ENCODE results near the gene SLIT1. TPM values are rescaled to one million over a fixed set of nuclear protein-coding genes. Genes with fewer than 3 reads are reported as not detected.

Gene SLIT1
- 0.06 TPM for polyA plus RNA-seq (2013, experiment 1 of 2)
- 0.03 TPM for polyA plus RNA-seq (2013, experiment 2 of 2)

- H2AK5ac ChIP-seq (ENCODE audit: low read length, severe bottlenecking), result no peak within 1 kb of the TSS
- H4K8ac ChIP-seq (ENCODE audit: low read length), result no peak within 1 kb of the TSS
- H3K27me3 ChIP-seq (ENCODE audit: control insufficient read depth in 1 of 2, insufficient read depth in 1 of 2, low read length in 2 of 2), result peaks cover 84 to 97% of the 10 kb centered on the region in 2 experiments
- no peak within 1 kb of the TSS for H2BK120ac ChIP-seq (ENCODE audit: low read depth, low read length)
- H4K91ac ChIP-seq (ENCODE audit: low read length), result no peak within 1 kb of the TSS
- 2% methylated on average over 52 of the region's 74 CpGs for WGBS
- no peaks in the 10 kb centered on the region for H3K79me1 ChIP-seq (replicated peaks; ENCODE audit: low read length, poor library complexity, severe bottlenecking)
- H3K9ac ChIP-seq (ENCODE audit: low read length), result no peak within 1 kb of the TSS
- H2AFZ ChIP-seq (ENCODE audit: low read depth, low read length), result no peak within 1 kb of the TSS
- H3K23ac ChIP-seq (ENCODE audit: low read length in 2 of 2), result peak within 1 kb of the TSS in 1 of 2 experiments; percentile 84
- H3K9me3 ChIP-seq (ENCODE audit: control insufficient read depth, low read length), result no peaks in the 10 kb centered on the region
- peak within 1 kb of the TSS in 1 of 2 experiments; percentile 24 for H3K4me3 ChIP-seq (ENCODE audit: insufficient read depth in 1 of 2, low read depth in 1 of 2, low read length in 2 of 2)
- H3K18ac ChIP-seq (ENCODE audit: low read depth in 1 of 2, low read length in 2 of 2), result no peak within 1 kb of the TSS
- H3K36me3 ChIP-seq (ENCODE audit: control insufficient read depth in 1 of 2, insufficient read depth in 2 of 2, low read depth in 1 of 2, low read length in 2 of 2), result no peaks in the 10 kb centered on the region
- no peak within 1 kb of the TSS for H2BK15ac ChIP-seq (ENCODE audit: low read depth, poor library complexity, severe bottlenecking)
- H3K4me2 ChIP-seq (ENCODE audit: low read length, poor library complexity, severe bottlenecking), result peak within 1 kb of the TSS; percentile 58
- peaks cover 11% of the 10 kb centered on the region for H3K4me1 ChIP-seq (ENCODE audit: control insufficient read depth, insufficient read depth, low read depth, low read length)
- H3K27ac ChIP-seq (ENCODE audit: low read length, poor library complexity, severe bottlenecking), result no peak within 1 kb of the TSS
- H3K14ac ChIP-seq (ENCODE audit: low read length in 2 of 2), result no peak within 1 kb of the TSS
- no peak within 1 kb of the TSS for H2BK12ac ChIP-seq (ENCODE audit: low read length in 2 of 2)
- no peak for DNase-seq
- H3K4ac ChIP-seq (ENCODE audit: low read depth in 1 of 2, low read length in 2 of 2), result no peak within 1 kb of the TSS
- no peak within 1 kb of the TSS for H2BK5ac ChIP-seq (ENCODE audit: low read depth, low read length, poor library complexity, severe bottlenecking)
These were observed at the start of gene SLIT1 for GRCh38 chr10:97185326-97186058. SLIT1 (minus strand) TSS chr10:97185959; CDS start chr10:97185674, 285 bp downstream.

GRCh38 chr10:97235353-97235752 lies 49.6 kb upstream of the SLIT1 start:
- Histone ChIP-seq H3K27me3 (ENCODE audit: control insufficient read depth in 1 of 2, insufficient read depth in 1 of 2, low read length in 2 of 2) (no peaks in the 10 kb centered on the region), H3K9me3 (ENCODE audit: control insufficient read depth, low read length) (no peaks in the 10 kb centered on the region), H3K18ac (ENCODE audit: low read depth in 1 of 2, low read length in 2 of 2) (no peak overlapping the region), H2AK5ac (ENCODE audit: low read length, severe bottlenecking) (no peak overlapping the region), H3K36me3 (ENCODE audit: control insufficient read depth in 1 of 2, insufficient read depth in 2 of 2, low read depth in 1 of 2, low read length in 2 of 2) (peaks cover 0 to 3% of the 10 kb centered on the region in 2 experiments), H3K4ac (ENCODE audit: low read depth in 1 of 2, low read length in 2 of 2) (no peak overlapping the region), H2BK5ac (ENCODE audit: low read depth, low read length, poor library complexity, severe bottlenecking) (no peak overlapping the region), H3K14ac (ENCODE audit: low read length in 2 of 2) (no peak overlapping the region), H3K79me1 (replicated peaks; ENCODE audit: low read length, poor library complexity, severe bottlenecking) (no peaks in the 10 kb centered on the region), H4K8ac (ENCODE audit: low read length) (no peak overlapping the region), H3K23ac (ENCODE audit: low read length in 2 of 2) (no peak overlapping the region), H2BK15ac (ENCODE audit: low read depth, poor library complexity, severe bottlenecking) (no peak overlapping the region), H3K27ac (ENCODE audit: low read length, poor library complexity, severe bottlenecking) (no peak overlapping the region), H3K4me3 (ENCODE audit: insufficient read depth in 1 of 2, low read depth in 1 of 2, low read length in 2 of 2) (no peak overlapping the region), H2AFZ (ENCODE audit: low read depth, low read length) (no peak overlapping the region), H3K4me1 (ENCODE audit: control insufficient read depth, insufficient read depth, low read depth, low read length) (peaks cover 2% of the 10 kb centered on the region), H2BK120ac (ENCODE audit: low read depth, low read length) (no peak overlapping the region), H4K91ac (ENCODE audit: low read length) (no peak overlapping the region), H3K4me2 (ENCODE audit: low read length, poor library complexity, severe bottlenecking) (no peak overlapping the region), H2BK12ac (ENCODE audit: low read length in 2 of 2) (no peak overlapping the region), H3K9ac (ENCODE audit: low read length) (no peak overlapping the region)
- 93% methylated on average over 4 of the region's 4 CpGs for WGBS
- DNase-seq, result no peak

- DNase-seq, result peak; percentile 47
- no peak overlapping the region for H3K23ac ChIP-seq (ENCODE audit: low read length in 2 of 2)
- H3K27me3 ChIP-seq (ENCODE audit: control insufficient read depth in 1 of 2, insufficient read depth in 1 of 2, low read length in 2 of 2), result no peaks in the 10 kb centered on the region
- H4K91ac ChIP-seq (ENCODE audit: low read length), result no peak overlapping the region
- H3K4me3 ChIP-seq (ENCODE audit: insufficient read depth in 1 of 2, low read depth in 1 of 2, low read length in 2 of 2), result no peak overlapping the region
- peaks cover 0 to 3% of the 10 kb centered on the region in 2 experiments for H3K36me3 ChIP-seq (ENCODE audit: control insufficient read depth in 1 of 2, insufficient read depth in 2 of 2, low read depth in 1 of 2, low read length in 2 of 2)
- H3K4me1 ChIP-seq (ENCODE audit: control insufficient read depth, insufficient read depth, low read depth, low read length), result peaks cover 2% of the 10 kb centered on the region
- no peak overlapping the region for H3K18ac ChIP-seq (ENCODE audit: low read depth in 1 of 2, low read length in 2 of 2)
- H2AK5ac ChIP-seq (ENCODE audit: low read length, severe bottlenecking), result no peak overlapping the region
- no peak overlapping the region for H3K4ac ChIP-seq (ENCODE audit: low read depth in 1 of 2, low read length in 2 of 2)
- H3K9me3 ChIP-seq (ENCODE audit: control insufficient read depth, low read length), result no peaks in the 10 kb centered on the region
- H3K4me2 ChIP-seq (ENCODE audit: low read length, poor library complexity, severe bottlenecking), result no peak overlapping the region
- no peaks in the 10 kb centered on the region for H3K79me1 ChIP-seq (replicated peaks; ENCODE audit: low read length, poor library complexity, severe bottlenecking)
- no peak overlapping the region for H2BK15ac ChIP-seq (ENCODE audit: low read depth, poor library complexity, severe bottlenecking)
- H2BK120ac ChIP-seq (ENCODE audit: low read depth, low read length), result no peak overlapping the region
- WGBS, result no CpG with 5 or more reads among the region's 1 CpG
- no peak overlapping the region for H2BK12ac ChIP-seq (ENCODE audit: low read length in 2 of 2)
- no peak overlapping the region for H4K8ac ChIP-seq (ENCODE audit: low read length)
- no peak overlapping the region for H2BK5ac ChIP-seq (ENCODE audit: low read depth, low read length, poor library complexity, severe bottlenecking)
- no peak overlapping the region for H3K27ac ChIP-seq (ENCODE audit: low read length, poor library complexity, severe bottlenecking)
- no peak overlapping the region for H2AFZ ChIP-seq (ENCODE audit: low read depth, low read length)
- no peak overlapping the region for H3K9ac ChIP-seq (ENCODE audit: low read length)
- no peak overlapping the region for H3K14ac ChIP-seq (ENCODE audit: low read length in 2 of 2)
These were observed 48.6 kb upstream of the SLIT1 start for GRCh38 chr10:97234400-97234799.

- Histone ChIP-seq H3K9me3 (ENCODE audit: control insufficient read depth, low read length) (no peaks in the 10 kb centered on the region), H3K27ac (ENCODE audit: low read length, poor library complexity, severe bottlenecking) (no peak overlapping the region), H3K23ac (ENCODE audit: low read length in 2 of 2) (no peak overlapping the region), H2AK5ac (ENCODE audit: low read length, severe bottlenecking) (no peak overlapping the region), H4K8ac (ENCODE audit: low read length) (no peak overlapping the region), H3K4ac (ENCODE audit: low read depth in 1 of 2, low read length in 2 of 2) (no peak overlapping the region), H2BK5ac (ENCODE audit: low read depth, low read length, poor library complexity, severe bottlenecking) (no peak overlapping the region), H2BK120ac (ENCODE audit: low read depth, low read length) (no peak overlapping the region), H4K91ac (ENCODE audit: low read length) (no peak overlapping the region), H2AFZ (ENCODE audit: low read depth, low read length) (no peak overlapping the region), H3K4me2 (ENCODE audit: low read length, poor library complexity, severe bottlenecking) (no peak overlapping the region), H3K27me3 (ENCODE audit: control insufficient read depth in 1 of 2, insufficient read depth in 1 of 2, low read length in 2 of 2) (no peaks in the 10 kb centered on the region), H2BK12ac (ENCODE audit: low read length in 2 of 2) (no peak overlapping the region), H3K14ac (ENCODE audit: low read length in 2 of 2) (no peak overlapping the region), H3K36me3 (ENCODE audit: control insufficient read depth in 1 of 2, insufficient read depth in 2 of 2, low read depth in 1 of 2, low read length in 2 of 2) (peaks cover 0 to 10% of the 10 kb centered on the region in 2 experiments), H3K4me3 (ENCODE audit: insufficient read depth in 1 of 2, low read depth in 1 of 2, low read length in 2 of 2) (no peak overlapping the region), H3K4me1 (ENCODE audit: control insufficient read depth, insufficient read depth, low read depth, low read length) (no peaks in the 10 kb centered on the region), H3K18ac (ENCODE audit: low read depth in 1 of 2, low read length in 2 of 2) (no peak overlapping the region), H3K79me1 (replicated peaks; ENCODE audit: low read length, poor library complexity, severe bottlenecking) (no peaks in the 10 kb centered on the region), H3K9ac (ENCODE audit: low read length) (peak overlapping the region; percentile 64), H2BK15ac (ENCODE audit: low read depth, poor library complexity, severe bottlenecking) (no peak overlapping the region)
- DNase-seq, result no peak
- WGBS, result no CpG with 5 or more reads among the region's 1 CpG
These were observed 44.4 kb upstream of the SLIT1 start for GRCh38 chr10:97230146-97230545.

Data from mesenchymal stem cell (in vitro differentiated cells and primary cell).